ENCODE results near the gene MYMX.

DNA sequence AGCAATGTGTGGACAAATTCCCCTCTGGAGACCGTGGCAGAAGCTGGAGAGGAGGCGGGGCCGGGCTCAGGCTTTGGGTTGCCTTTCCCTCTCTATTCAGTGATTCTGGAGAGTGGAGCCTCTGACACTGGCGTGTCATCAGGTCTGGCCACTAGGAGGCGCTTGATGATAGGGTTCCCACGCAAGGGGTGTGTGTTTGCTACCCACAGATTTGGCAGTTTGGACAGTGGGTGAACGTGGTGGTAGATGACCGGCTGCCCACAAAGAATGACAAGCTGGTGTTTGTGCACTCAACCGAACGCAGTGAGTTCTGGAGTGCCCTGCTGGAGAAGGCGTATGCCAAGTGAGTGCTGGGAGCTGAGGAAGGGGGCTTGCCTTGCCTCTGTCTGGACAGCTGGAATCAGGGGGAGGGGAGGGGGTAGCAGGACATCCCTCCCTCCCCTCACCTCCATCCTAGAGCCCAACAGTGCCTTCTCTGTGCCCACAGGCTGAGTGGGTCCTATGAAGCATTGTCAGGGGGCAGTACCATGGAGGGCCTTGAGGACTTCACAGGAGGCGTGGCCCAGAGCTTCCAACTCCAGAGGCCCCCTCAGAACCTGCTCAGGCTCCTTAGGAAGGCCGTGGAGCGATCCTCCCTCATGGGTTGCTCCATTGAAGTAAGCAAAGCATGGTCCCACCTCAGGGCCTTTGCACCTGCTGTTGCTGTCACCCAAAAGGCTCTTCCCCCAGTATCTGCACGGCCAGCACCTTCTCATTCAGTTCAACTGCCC, 43.8 kb upstream of the MYMX start:
- no peak for TF ChIP-seq POLR2A (IDR thresholded peaks at IDR 0.05; ENCODE audit: low read length)
- no peak for TF ChIP-seq GATA1 (IDR thresholded peaks at IDR 0.05; ENCODE audit: low read depth, low read length)
